ENCODE data around the gene DCP2.
A peak's percentile ranks its signal among the peaks of the same experiment; 100 is the strongest.
"Not testable (repeated sequence)": the region's sequence is repeated elsewhere in the genome, so short reads cannot be mapped to it uniquely, and the experiment has no call there.

DCP2 gene

DNA sequence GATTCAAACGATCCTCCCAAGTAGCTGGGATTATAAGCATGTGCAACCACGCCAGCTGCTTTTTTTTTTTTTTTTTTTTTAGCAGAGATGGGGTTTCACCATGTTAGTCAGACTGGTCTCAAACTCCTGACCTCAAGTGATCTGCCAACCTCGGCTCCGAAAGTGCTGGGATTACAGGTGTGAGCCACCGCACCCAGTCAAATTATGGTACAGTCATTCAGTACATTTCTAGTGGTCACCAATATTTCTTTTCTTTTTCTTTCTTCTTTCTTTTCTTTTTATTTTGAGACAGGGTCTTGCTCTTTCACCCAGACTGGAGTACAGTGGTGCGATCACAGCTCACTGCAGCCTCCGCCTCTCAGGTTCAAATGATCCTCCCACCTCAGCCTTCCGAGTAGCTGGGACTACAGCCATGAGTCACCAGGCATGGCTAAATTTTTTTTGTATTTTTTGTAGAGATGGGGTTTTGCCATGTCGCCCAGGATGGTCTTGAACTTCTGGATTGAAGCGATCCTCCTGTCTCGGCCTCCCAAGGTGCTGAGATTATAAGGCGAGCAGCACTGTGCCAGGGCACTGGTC is 25.4 kb upstream of the DCP2 start:
- POLR2A ChIA-PET = no interaction called here
- CTCF ChIA-PET = interaction anchor here (1.1 kb wide), 1 partner anchor 44 kb away, joined by 3 read pairs; no protein-coding TSS in a partner anchor

DNA sequence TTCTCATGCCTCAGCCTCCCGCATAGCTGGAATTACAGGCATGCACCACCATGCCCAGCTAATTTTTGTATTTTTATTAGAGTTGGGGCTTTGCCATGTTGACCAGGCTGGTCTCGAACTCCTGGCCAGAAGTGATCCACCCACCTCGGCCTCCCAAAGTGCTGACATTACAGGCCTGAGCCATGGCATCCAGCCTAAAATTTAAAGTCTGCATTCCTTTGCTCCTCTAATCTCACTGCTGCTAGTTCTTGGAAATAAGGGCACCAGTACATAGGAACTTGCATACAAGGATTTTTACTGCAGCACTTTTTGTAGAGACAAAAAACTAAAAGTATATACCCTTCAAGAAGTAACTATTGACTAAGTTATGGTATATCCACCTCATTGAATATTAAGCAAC is 20.0 kb upstream of the DCP2 start:
- no peak overlapping the region for H3K4me3 ChIP-seq (ENCODE audit: low read depth, low read length)
- ChIA-PET POLR2A (no interaction called here), CTCF (interaction anchor here (0.9 kb wide), 1 partner anchor 405 kb away, joined by 3 read pairs; no protein-coding TSS in a partner anchor)
- no peak for DNase-seq (ENCODE audit: low read depth, low spot score)
- TF ChIP-seq, protein P1, sequence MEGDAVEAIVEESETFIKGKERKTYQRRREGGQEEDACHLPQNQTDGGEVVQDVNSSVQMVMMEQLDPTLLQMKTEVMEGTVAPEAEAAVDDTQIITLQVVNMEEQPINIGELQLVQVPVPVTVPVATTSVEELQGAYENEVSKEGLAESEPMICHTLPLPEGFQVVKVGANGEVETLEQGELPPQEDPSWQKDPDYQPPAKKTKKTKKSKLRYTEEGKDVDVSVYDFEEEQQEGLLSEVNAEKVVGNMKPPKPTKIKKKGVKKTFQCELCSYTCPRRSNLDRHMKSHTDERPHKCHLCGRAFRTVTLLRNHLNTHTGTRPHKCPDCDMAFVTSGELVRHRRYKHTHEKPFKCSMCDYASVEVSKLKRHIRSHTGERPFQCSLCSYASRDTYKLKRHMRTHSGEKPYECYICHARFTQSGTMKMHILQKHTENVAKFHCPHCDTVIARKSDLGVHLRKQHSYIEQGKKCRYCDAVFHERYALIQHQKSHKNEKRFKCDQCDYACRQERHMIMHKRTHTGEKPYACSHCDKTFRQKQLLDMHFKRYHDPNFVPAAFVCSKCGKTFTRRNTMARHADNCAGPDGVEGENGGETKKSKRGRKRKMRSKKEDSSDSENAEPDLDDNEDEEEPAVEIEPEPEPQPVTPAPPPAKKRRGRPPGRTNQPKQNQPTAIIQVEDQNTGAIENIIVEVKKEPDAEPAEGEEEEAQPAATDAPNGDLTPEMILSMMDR (IDR thresholded peaks at IDR 0.05; ENCODE audit: insufficient read depth, low read length, missing control alignments) = no peak

More for the DNA sequence above, 25.4 kb upstream of the DCP2 start:
- no peak overlapping the region for H3K4me3 ChIP-seq (ENCODE audit: low read depth, low read length)
- TF ChIP-seq, protein P1 (IDR thresholded peaks at IDR 0.05; ENCODE audit: insufficient read depth, low read length, missing control alignments) = no peak
- DNase-seq (ENCODE audit: low read depth, low spot score) = no peak

DNA sequence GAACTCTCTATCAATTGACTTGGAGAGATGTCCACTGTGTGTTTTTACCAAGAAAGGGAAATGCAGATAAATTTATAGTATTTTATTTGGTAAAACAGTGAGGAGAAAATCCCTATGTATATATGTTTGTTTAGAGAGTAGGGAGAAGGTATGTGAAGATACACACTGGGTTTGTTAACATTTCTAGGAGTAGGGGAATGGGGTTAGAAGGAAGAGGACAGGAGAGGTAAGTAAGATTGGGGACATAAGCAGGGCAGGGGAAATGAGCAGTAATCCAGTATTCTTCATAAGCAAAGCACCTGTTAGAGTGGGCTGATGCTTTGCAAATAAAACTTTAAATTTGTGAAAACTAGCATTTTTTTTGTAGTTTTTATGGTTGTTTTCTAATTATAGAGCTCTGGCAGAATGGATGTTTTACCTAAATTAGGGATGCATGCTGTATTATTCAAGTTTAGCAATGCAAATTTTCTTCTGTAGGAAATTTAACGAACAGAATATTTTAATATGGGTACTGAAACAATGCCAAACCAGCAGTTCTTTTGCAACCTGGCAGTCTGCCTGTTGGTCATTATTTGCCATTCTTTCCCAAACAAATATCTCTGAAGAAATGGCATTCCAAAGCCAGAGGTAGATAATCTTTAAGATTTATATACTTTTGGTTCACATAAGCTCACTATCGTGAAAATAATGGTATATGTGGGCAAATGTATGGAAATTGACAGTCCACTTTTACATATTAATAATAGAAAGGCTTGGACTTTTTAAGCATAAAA is 19.4 kb upstream of the DCP2 start:
- ChIA-PET CTCF (interaction anchor here (0.6 to 0.9 kb wide), 2 partner anchors 22 to 406 kb away, joined by 3 read pairs; no protein-coding TSS in a partner anchor), POLR2A (no interaction called here)
- H3K4me3 ChIP-seq (ENCODE audit: low read depth, low read length) = no peak overlapping the region
- TF ChIP-seq, protein P1 (IDR thresholded peaks at IDR 0.05; ENCODE audit: insufficient read depth, low read length, missing control alignments) = no peak
- DNase-seq (ENCODE audit: low read depth, low spot score) = no peak

DNA sequence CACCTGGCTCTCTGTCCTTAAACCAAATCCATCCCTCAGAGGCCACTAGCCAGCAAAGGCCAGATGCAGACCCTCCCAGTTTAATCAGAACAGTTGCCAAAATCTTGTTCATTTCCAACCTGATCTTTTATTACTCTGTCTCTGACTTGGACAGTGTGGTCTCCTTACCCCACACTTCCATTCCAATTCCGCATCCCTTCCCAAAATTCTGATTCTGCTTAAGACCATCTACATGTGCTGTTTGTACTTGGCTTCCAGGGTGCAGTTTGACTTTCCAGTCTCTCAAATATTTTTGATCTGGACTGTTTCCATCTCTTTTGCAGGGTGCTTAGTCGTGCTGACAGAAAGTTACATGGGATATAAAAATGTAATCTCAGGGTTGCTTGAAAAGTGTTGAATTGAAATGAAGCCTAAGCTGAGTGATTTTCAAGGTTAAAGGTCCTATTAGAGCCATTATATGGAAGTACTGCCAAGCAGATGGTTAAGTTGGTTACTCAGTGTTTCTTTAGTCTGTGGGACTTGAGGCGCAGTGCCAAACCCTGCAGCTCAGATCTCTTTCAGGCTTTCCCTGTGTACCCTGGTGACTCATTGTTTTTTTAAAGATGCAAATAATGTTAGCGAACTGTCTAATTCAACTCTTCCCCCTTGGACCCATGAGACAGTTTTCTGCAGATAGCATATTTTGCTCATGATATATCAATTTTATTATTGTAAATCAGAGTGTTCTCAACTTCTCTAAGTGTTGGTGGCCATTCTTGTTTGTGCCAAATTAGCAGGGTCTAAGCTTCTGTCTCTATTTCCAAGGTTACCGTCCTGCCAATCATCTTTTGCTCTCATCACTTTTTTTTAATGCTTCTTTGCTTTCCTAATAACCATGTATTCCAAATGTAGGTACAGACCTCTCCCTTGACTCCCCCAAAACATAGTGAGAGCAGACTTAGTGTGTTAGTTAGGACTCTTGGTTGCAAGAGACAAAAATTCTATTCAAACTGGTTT is 18.2 kb upstream of the DCP2 start:
- no peak overlapping the region for H3K4me3 ChIP-seq (ENCODE audit: low read depth, low read length)
- TF ChIP-seq, protein P1 (IDR thresholded peaks at IDR 0.05; ENCODE audit: insufficient read depth, low read length, missing control alignments) = no peak
- POLR2A ChIA-PET = interaction anchor here (1.1 kb wide), 1 partner anchor 24 kb away, joined by 3 read pairs; no protein-coding TSS in a partner anchor
- DNase-seq (ENCODE audit: low read depth, low spot score) = peak; percentile 85
- CTCF ChIA-PET = interaction anchor here (1.0 kb wide), 1 partner anchor 9 kb away, joined by 3 read pairs; no protein-coding TSS in a partner anchor

DNA sequence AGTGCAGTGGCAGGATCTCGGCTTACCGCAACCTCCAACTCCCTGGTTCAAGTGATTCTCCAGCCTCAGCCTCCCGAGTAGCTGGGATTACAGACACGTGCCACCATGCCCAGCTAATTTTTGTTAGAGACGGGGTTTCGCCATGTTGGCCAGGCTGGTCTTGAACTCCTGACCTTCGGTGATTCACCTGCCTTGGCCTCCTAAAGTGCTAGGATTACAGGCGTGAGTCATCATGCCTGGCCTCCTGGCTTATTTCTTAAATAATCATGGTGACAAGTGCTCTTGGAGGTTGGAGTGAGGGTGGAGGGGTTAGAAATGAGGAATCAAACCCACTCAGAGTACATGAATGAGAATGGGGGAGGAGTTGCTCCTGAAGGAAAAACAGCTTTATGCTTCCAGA is 16.7 kb upstream of the DCP2 start:
- ChIA-PET POLR2A (interaction anchor here (1.0 kb wide), 1 partner anchor 17 kb away, joined by 3 read pairs; the partner anchor contains the start of gene DCP2), CTCF (interaction anchor here (1.6 kb wide), 1 partner anchor 112 kb away, joined by 4 read pairs; no protein-coding TSS in a partner anchor)
- not testable (repeated sequence) for DNase-seq (ENCODE audit: low read depth, low spot score); H3K4me3 ChIP-seq (ENCODE audit: low read depth, low read length)

DNA sequence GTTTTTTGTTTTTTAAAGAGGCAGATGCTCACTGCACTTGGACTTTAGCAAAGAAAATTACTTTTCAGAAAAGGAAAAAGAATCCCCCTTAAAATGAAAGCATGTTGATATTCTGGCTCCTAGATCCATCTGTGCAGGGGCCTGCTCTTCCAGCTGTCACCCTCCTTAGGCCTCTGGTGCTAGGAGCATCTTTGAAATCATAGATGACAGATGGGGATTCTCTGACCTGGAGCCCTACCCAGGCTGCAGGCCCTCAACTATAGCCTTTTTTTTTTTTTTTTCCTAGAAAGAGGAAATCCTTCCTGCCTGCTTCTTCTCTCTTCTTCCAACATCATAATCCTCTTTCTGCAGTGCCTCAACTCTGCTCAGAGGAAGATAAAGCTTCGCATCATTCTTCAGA is 16.3 kb upstream of the DCP2 start:
- DNase-seq (ENCODE audit: low read depth, low spot score) = no peak

More for the DNA sequence above, 16.3 kb upstream of the DCP2 start:
- ChIA-PET CTCF (interaction anchor here (1.0 to 1.6 kb wide), 3 partner anchors 12 to 112 kb away, joined by 3 to 4 read pairs (median 3); no protein-coding TSS in a partner anchor), POLR2A (interaction anchor here (1.0 kb wide), 1 partner anchor 16 kb away, joined by 3 read pairs; the partner anchor contains the start of gene DCP2)
- H3K4me3 ChIP-seq (ENCODE audit: low read depth, low read length) = no peak overlapping the region
- TF ChIP-seq, protein P1 (IDR thresholded peaks at IDR 0.05; ENCODE audit: insufficient read depth, low read length, missing control alignments) = no peak

Measured in AG04449 (cell line).